GM10847 (cell line): Measurements from ENCODE around the gene EXOC2.

Source experiments
- POLR2A ChIP-seq: IDR thresholded peaks from 2 replicates; pipeline ENCODE4 v1.6.1; 2011; ENCODE audit not compliant: insufficient read length; ENCODE audit errors: extremely low read depth

EXOC2 gene

GRCh38 chr6:475314-475713, 217.6 kb downstream of the EXOC2 start:
- TF ChIP-seq POLR2A: no peak

GRCh38 chr6:474453-475185, 218.3 kb downstream of the EXOC2 start:
- TF ChIP-seq POLR2A: no peak

GRCh38 chr6:473768-474452, 219.0 kb downstream of the EXOC2 start:
- no peak for TF ChIP-seq POLR2A

GRCh38 chr6:473356-473755, 219.6 kb downstream of the EXOC2 start:
- no peak for TF ChIP-seq POLR2A

GRCh38 chr6:470901-471448, 222.0 kb downstream of the EXOC2 start:
- no peak for TF ChIP-seq POLR2A

- TF ChIP-seq POLR2A: no peak
These were observed 222.7 kb downstream of the EXOC2 start for GRCh38 chr6:470051-470900.

GRCh38 chr6:467671-468082, 225.3 kb downstream of the EXOC2 start:
- no peak for TF ChIP-seq POLR2A

GRCh38 chr6:467111-467510, 225.8 kb downstream of the EXOC2 start:
- no peak for TF ChIP-seq POLR2A

GRCh38 chr6:466564-466963, 226.4 kb downstream of the EXOC2 start:
- no peak for TF ChIP-seq POLR2A

- no peak for TF ChIP-seq POLR2A
These were observed 227.2 kb downstream of the EXOC2 start for GRCh38 chr6:465531-466348.

GRCh38 chr6:456887-457286, 236.1 kb downstream of the EXOC2 start:
- no peak for TF ChIP-seq POLR2A

GRCh38 chr6:456358-456867, 236.5 kb downstream of the EXOC2 start:
- TF ChIP-seq POLR2A: no peak

GRCh38 chr6:455835-456234, 237.1 kb downstream of the EXOC2 start:
- TF ChIP-seq POLR2A: no peak

- TF ChIP-seq POLR2A: no peak
These were observed 237.8 kb downstream of the EXOC2 start for GRCh38 chr6:455006-455585.
